T-helper 2 cell (primary cell): ENCODE data around the gene TDRD7.

Experiments
- DNase-seq, 5 experiments: peaks; one replicate each; pipeline versions ENCODE4 v3.0.0 to v3.0.0-alpha.2; 2012 to 2022

The TDRD7 gene

GRCh38 chr9:97507428-97507984 lies 95.6 kb downstream of the TDRD7 start:
- DNase-seq = no peak

- DNase-seq = no peak
These were observed 97.0 kb downstream of the TDRD7 start for GRCh38 chr9:97508852-97509251.

DNA sequence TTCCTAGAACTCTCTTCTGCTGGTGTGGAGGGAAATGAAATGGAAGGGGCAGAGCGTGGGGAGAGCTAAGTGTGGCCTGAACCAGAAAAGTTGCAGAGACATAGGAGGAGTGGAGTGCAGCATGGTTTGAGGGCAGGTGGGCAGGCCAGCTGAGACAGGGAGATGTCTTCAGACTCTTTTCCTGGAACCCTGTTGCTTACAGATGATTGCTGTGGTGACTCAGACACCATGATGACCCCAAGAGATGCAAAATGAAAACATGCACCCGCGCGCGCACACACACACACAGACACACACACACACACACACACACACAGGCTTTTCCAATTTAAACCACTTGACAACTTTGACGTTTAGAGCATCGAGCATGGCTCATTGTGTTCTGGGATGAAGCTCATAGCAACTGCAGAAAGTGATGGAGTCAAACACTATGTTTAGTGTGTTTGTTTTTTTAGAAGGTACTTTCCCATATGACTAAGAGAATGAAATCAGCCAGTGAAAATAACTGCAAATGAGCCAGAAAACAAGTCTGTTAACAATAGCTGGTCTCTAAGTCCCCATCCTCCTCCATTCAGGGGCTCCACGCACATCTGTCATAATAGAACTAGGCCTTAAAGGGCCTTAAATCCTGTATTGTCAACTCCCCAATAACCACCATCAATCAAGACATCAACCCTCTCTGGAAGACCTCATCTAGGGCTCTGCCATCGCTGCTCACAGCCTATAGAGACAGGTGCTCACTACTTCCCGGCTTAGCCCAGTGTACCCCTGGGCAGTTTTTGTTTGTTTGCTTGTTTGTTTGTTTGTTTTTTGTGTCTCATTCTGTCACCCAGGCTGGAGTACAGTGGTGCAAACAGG lies 99.1 kb downstream of the TDRD7 start:
- peak in 1 of 5 experiments; percentile 59 for DNase-seq

GRCh38 chr9:97511655-97512427 lies 99.9 kb downstream of the TDRD7 start:
- DNase-seq = no peak

- no peak for DNase-seq
These were observed 101.2 kb downstream of the TDRD7 start for GRCh38 chr9:97512966-97513560.

DNA sequence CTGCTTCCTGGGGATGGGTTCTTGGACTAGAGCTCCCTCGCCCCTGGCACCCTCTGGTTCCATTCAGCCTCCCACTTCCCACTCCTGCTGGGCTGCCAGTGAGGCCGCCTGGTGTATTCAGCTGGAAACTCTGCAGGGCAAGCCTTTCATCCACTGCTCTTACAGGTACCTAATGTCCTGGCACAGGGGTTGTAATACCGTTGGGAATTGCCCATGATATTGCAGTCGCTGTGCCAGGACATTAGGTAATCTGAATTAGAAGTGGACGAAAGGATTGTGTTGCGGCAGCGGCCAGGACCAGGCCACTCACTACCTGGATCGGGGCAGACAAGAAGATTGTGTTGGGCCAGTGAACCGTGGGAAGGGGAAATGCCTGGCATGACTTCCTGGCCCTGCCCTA lies 102.6 kb downstream of the TDRD7 start:
- DNase-seq = no peak

DNA sequence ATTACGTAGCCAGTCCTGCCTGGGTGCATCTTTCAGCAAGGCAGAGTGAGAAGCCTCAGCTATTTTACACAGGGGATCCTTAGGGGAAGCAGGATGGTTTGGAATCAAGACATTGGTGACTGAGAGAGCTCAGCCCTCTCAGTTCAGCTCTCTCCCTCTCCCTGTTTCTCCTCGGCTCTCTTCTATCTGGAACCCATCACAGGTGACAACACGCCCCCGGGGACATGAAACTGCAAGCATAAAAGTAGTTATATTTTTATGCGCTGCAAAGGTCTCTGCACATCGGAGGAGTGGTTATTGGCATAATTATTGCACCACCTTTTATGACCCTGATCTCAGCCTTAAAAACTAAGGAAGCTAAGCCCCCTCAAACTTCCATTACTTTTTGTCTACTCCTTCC lies 103.8 kb downstream of the TDRD7 start:
- no peak for DNase-seq

GRCh38 chr9:97516111-97516510 lies 104.2 kb downstream of the TDRD7 start:
- DNase-seq = no peak

DNA sequence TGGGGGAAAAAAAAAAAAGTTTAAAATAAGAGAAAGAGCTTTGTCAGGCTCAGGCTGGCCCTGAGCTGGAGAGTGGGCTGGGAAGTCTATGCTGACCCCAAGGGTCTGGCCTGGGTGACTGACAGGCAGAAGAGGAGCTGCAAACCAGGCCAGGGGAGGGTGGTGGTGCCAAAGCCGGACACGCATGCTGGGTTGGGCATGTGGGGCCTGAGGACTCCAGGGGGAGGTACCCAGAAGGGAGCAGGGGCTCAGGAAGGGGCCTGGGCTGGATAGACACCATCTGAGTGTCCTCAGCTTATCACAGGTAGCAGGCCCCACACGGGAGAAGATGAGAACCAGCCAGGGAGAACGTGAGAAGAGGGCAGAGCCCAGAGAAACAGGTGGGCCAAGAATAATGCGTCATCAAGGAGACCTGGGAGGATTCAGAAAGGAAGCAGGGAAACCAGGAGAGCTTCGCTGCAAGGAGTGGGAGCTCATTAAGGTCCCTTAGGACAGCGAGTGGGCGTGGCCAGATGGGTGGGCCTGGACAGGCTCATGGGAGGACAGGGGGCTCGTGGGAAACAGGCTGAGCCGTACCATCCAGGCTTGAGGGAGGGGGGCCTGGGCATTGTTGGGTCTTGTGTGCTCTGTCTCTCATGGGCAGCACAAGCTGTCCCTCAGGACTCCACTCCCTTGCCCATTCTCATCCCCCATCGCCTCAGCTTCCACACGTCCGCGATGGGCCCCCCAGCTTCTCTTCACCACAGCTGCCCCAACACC lies 105.6 kb downstream of the TDRD7 start:
- no peak for DNase-seq

- DNase-seq = no peak
These were observed 106.4 kb downstream of the TDRD7 start for GRCh38 chr9:97518166-97518908.

- DNase-seq = no peak
These were observed 107.0 kb downstream of the TDRD7 start for GRCh38 chr9:97518909-97519307.

DNA sequence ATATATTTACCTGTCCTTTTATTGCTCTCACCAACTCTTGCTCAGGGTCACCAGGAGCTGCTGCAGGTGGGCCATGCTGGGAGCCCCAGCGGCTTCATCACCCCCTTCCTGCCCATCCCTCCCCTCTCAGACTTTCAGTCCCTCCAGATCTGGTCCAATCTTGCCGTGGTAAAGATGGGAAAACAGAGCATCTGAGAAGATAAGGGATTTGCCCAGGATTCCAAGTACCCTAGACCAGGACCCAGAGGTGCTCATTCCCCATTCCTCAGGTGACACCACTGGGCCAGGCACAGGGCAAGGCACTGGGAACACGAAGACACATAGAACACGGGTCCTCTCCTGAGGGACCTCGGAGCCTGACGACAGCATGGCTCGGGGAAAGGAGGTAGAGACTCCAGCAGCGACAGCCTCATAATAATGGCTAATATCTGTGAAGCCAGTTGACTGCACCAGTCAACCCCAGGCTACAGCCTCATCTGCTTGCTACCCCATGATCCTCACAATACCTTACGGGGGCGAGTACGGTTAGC lies 107.6 kb downstream of the TDRD7 start:
- no peak for DNase-seq

GRCh38 chr9:97521576-97522333 lies 109.9 kb downstream of the TDRD7 start:
- DNase-seq = no peak

GRCh38 chr9:97524424-97524823 lies 112.5 kb downstream of the TDRD7 start:
- no peak for DNase-seq

DNA sequence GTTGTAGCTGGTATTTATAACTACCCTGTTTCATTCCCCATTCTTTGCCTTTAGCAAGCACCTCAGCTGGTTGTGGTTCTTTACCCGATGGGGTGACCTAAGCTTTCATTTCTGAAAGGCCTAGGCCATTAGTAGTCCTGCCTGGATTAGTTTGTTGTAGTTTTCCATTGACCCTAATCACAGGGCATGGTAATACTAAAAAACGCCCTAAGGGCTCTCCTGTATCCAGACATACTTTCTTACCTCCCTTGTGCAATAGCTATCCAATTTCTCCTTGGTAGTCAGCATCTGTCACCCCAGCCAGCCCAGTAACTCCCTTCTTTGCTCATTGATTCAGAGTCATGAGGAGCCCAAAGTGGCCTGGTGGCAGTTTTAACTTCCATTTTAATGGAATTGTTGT lies 113.6 kb downstream of the TDRD7 start:
- no peak for DNase-seq

- no peak for DNase-seq
These were observed 115.1 kb downstream of the TDRD7 start for GRCh38 chr9:97526895-97527575.

GRCh38 chr9:97527626-97528528 lies 116.0 kb downstream of the TDRD7 start:
- no peak for DNase-seq

DNA sequence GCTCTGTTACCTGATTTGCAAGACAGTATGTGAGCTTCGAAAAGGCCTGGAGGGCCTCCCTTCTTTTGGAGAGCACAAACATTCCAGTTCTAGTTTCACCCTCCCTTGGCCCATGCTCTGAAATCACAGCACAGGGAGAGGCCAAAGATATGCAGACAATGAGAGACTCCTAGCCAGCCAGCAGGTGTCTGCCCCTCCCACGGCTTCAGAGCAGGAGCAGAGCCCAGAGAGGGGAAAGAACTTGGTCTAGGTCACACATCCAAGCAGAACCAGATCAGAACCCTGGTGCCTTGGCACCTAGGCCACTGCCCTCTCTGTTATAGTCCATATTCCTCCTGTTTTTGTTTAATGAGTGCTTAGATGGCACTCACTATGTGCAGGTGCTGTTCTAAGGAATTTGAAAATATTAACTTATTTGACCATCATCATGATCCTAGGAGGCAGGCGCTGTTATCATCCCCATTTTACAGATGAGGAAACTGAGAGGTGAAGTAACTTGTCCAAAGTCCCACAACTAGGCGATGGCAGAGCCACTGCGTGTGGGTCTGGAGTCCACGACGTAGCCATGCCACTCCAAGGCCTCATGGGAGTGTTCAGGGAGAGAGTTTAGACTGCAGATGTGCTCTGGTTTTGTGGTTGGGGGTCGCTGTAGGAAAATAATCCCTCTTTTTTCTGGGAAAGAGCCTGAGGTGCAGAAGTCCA lies 116.8 kb downstream of the TDRD7 start:
- no peak for DNase-seq
